Activated CD4-positive, alpha-beta T cell treated with anti-CD3 and anti-CD28 coated beads, Interleukin-2, Interleukin-4, amounts not matched to agents 100 ng/mL and 50 ng/mL, durations not matched to agents 16 hours and 8 hours (primary cell): ENCODE data around the gene ZNF735.
"Not testable (repeated sequence)": the region's sequence is repeated elsewhere in the genome, so short reads cannot be mapped to it uniquely, and the experiment has no call there.

Source experiments
- DNase-seq: peaks from one replicate; pipeline ENCODE4 v3.0.0-alpha.2; 2020; ENCODE audit warnings: low spot score

ZNF735 gene

GRCh38 chr7:64206903-64207302 lies at the start of gene ZNF735:
ZNF735 (plus strand) TSS chr7:64207203; CDS start chr7:64207203, 0 bp downstream.
- no peak for DNase-seq

- not testable (repeated sequence) for DNase-seq
Measured at GRCh38 chr7:64170974-64171373, 36.0 kb upstream of the ZNF735 start.

GRCh38 chr7:64174328-64174727 lies 32.7 kb upstream of the ZNF735 start:
- no peak for DNase-seq

GRCh38 chr7:64174941-64175340 lies 32.1 kb upstream of the ZNF735 start:
- no peak for DNase-seq

GRCh38 chr7:64180989-64181388 lies 26.0 kb upstream of the ZNF735 start:
- DNase-seq: no peak

- no peak for DNase-seq
Measured at GRCh38 chr7:64181586-64181985, 25.4 kb upstream of the ZNF735 start.

- DNase-seq: no peak
Measured at GRCh38 chr7:64182036-64182790, 24.8 kb upstream of the ZNF735 start.

- no peak for DNase-seq
Measured at GRCh38 chr7:64183126-64183742, 23.8 kb upstream of the ZNF735 start.

GRCh38 chr7:64183827-64184372 lies 23.1 kb upstream of the ZNF735 start:
- no peak for DNase-seq

GRCh38 chr7:64184376-64184775 lies 22.6 kb upstream of the ZNF735 start:
- no peak for DNase-seq

GRCh38 chr7:64187408-64187807 lies 19.6 kb upstream of the ZNF735 start:
- no peak for DNase-seq

- no peak for DNase-seq
Measured at GRCh38 chr7:64192148-64192704, 14.8 kb upstream of the ZNF735 start.

GRCh38 chr7:64192775-64193174 lies 14.2 kb upstream of the ZNF735 start:
- no peak for DNase-seq

- DNase-seq: not testable (repeated sequence)
Measured at GRCh38 chr7:64219710-64220298, 12.8 kb downstream of the ZNF735 start.

GRCh38 chr7:64223366-64223765 lies 16.4 kb downstream of the ZNF735 start:
- no peak for DNase-seq

- DNase-seq: not testable (repeated sequence)
Measured at GRCh38 chr7:64228174-64228573, 21.2 kb downstream of the ZNF735 start, which contains the start of gene ZNF679. ZNF679 (plus strand) TSS chr7:64228474; CDS start chr7:64249118, 20,644 bp downstream.

- DNase-seq: no peak
Measured at GRCh38 chr7:64266341-64266919, 59.4 kb downstream of the ZNF735 start.
